Measurements from ENCODE around the gene CNTNAP4.

The CNTNAP4 gene

GRCh38 chr16:76583466-76583865, 306.3 kb downstream of the CNTNAP4 start:
- no peak for DNase-seq (ENCODE audit: low read depth, low spot score)

- DNase-seq (ENCODE audit: low read depth, low spot score): no peak
Measured at GRCh38 chr16:76583945-76584344, 306.7 kb downstream of the CNTNAP4 start.

GRCh38 chr16:76598498-76598897, 321.3 kb downstream of the CNTNAP4 start:
- no peak for DNase-seq (ENCODE audit: low read depth, low spot score)

GRCh38 chr16:76607317-76607716, 330.1 kb downstream of the CNTNAP4 start:
- no peak for DNase-seq (ENCODE audit: low read depth, low spot score)

All from iPS DF 19.7 (cell line).